Measurements from ENCODE around the gene RIMBP2.

GRCh38 chr12:130737731-130738130 lies 21.6 kb upstream of the RIMBP2 start:
- TF ChIP-seq EZH2 (IDR thresholded peaks at IDR 0.05; ENCODE audit: borderline replicate concordance, low read depth, low read length, poor library complexity, severe bottlenecking) (no peak), CTCF (conservative IDR thresholded peaks at IDR 0.05; ENCODE audit: low read depth, low read length) (no peak)
